Measurements from ENCODE around the gene RB1.

DNA sequence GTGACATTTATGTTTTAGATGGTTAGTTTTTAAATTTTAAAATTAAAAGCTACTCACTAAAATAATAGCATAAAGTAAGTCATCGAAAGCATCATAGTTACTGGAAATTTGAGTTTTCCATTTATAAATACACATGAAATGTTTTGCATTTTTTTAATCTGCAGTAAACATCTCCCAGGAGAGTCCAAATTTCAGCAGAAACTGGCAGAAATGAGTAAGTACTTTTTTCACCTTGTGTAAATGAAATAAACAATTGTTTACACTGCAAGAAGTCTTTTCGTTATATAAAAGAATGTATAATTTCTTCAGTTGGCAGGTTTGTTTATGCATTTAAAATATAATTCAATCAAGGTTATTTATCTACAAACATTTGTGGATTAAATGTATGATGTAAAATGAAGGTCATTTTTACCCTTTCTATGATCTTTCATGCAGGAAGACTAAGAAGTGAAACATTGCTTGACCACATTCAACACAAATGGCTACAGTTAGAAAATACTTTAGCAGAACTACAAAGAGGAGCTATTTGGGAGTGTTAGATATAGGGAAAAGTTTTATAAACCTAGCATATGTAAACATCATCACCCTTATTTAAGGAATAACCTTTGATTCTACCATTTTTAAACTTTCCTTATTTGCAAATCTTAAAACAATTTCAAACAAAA lies 173.8 kb downstream of the RB1 start:
- TF ChIP-seq, protein P1, sequence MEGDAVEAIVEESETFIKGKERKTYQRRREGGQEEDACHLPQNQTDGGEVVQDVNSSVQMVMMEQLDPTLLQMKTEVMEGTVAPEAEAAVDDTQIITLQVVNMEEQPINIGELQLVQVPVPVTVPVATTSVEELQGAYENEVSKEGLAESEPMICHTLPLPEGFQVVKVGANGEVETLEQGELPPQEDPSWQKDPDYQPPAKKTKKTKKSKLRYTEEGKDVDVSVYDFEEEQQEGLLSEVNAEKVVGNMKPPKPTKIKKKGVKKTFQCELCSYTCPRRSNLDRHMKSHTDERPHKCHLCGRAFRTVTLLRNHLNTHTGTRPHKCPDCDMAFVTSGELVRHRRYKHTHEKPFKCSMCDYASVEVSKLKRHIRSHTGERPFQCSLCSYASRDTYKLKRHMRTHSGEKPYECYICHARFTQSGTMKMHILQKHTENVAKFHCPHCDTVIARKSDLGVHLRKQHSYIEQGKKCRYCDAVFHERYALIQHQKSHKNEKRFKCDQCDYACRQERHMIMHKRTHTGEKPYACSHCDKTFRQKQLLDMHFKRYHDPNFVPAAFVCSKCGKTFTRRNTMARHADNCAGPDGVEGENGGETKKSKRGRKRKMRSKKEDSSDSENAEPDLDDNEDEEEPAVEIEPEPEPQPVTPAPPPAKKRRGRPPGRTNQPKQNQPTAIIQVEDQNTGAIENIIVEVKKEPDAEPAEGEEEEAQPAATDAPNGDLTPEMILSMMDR (IDR thresholded peaks at IDR 0.05; ENCODE audit: low read depth, low read length), result no peak
- TF ChIP-seq POLR2A (IDR thresholded peaks at IDR 0.05; ENCODE audit: extremely low read depth, insufficient read length), result no peak
- TF ChIP-seq, protein P2, sequence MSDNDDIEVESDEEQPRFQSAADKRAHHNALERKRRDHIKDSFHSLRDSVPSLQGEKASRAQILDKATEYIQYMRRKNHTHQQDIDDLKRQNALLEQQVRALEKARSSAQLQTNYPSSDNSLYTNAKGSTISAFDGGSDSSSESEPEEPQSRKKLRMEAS (IDR thresholded peaks at IDR 0.05; ENCODE audit: low read depth, low read length), result no peak
- no peak for TF ChIP-seq MYC (IDR thresholded peaks at IDR 0.05; ENCODE audit: low read depth, low read length)
